PC-9 (cell line): ENCODE measurements around the gene SLC17A7. TPM values are rescaled to one million over a fixed set of nuclear protein-coding genes. Genes with fewer than 3 reads are reported as not detected.
A peak's percentile ranks its signal among the peaks of the same experiment; 100 is the strongest.

Experiments used
- BruUV-seq: library from RNA; stranded (reverse); fragments of 400-500 nt; replicated peaks from 2 replicates; lab custom pipeline; 2021; lab: Mats Ljungman, UMichigan
- CTCF ChIA-PET: fragments of 300-600 bp; sonication (Branson Sonifier 250); formaldehyde crosslinking; loops from one replicate; lab custom pipeline; 2022; ENCODE audit warnings: antibody characterized with exemption; lab: Charles Lee
- POLR2A ChIA-PET: fragments of 300-600 bp; sonication (Branson Sonifier 250); formaldehyde crosslinking; loops from one replicate; lab custom pipeline; 2022; ENCODE audit warnings: antibody characterized with exemption; ENCODE audit not compliant: unreplicated experiment; lab: Charles Lee
- DNase-seq, 2 experiments: peaks; one replicate each; pipeline versions ENCODE4 v3.0.0 to v3.0.0-alpha.2; 2015 to 2022; ENCODE audit warnings: mixed read lengths in 1 of 2
- H2AFZ ChIP-seq: fragments of 200-600 bp; sonication (generic); 2 replicates; pipeline ENCODE4 v1.8.1; 2017; ENCODE audit warnings: antibody characterized with exemption
- H3F3A ChIP-seq: fragments of 200-600 bp; sonication (generic); 2 replicates; pipeline ENCODE4 v1.8.1; 2017; ENCODE audit warnings: antibody characterized with exemption, mild to moderate bottlenecking, low read depth; ENCODE audit not compliant: insufficient read depth
- H3K27ac ChIP-seq: fragments of 200-600 bp; sonication (generic); 2 replicates; pipeline ENCODE4 v1.6.1; 2016; ENCODE audit warnings: mixed run types
- H3K27me3 ChIP-seq: fragments of 200-600 bp; sonication (generic); 2 replicates; pipeline ENCODE4 v1.6.1; 2016; ENCODE audit warnings: low read depth, mixed run types; ENCODE audit not compliant: insufficient read depth
- H3K36me3 ChIP-seq: fragments of 200-600 bp; sonication (generic); 2 replicates; pipeline ENCODE4 v1.6.1; 2016; ENCODE audit warnings: low read depth, mixed run types
- H3K4me1 ChIP-seq: fragments of 200-600 bp; sonication (generic); replicated peaks from 2 replicates; pipeline ENCODE4 v1.6.1; 2016; ENCODE audit warnings: mixed run types; ENCODE audit not compliant: insufficient read depth
- H3K4me2 ChIP-seq: fragments of 200-600 bp; sonication (generic); 2 replicates; pipeline ENCODE4 v1.6.1; 2017; ENCODE audit warnings: mixed run types
- H3K4me3 ChIP-seq: fragments of 200-600 bp; sonication (generic); 2 replicates; pipeline ENCODE4 v1.6.1; 2016; ENCODE audit warnings: mixed run types
- H3K79me2 ChIP-seq: fragments of 200-600 bp; sonication (generic); 2 replicates; pipeline ENCODE4 v1.6.1; 2017; ENCODE audit warnings: low read depth, mixed run types
- H3K9me2 ChIP-seq: fragments of 200-600 bp; sonication (generic); 2 replicates; pipeline ENCODE4 v1.8.1; 2017; ENCODE audit warnings: mild to moderate bottlenecking; ENCODE audit not compliant: insufficient read depth
- H3K9me3 ChIP-seq: fragments of 200-600 bp; sonication (generic); 2 replicates; pipeline ENCODE4 v1.8.1; 2016; ENCODE audit warnings: low read depth; ENCODE audit not compliant: insufficient read depth
- H4K20me1 ChIP-seq: fragments of 200-600 bp; sonication (generic); 2 replicates; pipeline ENCODE4 v1.8.1; 2017; ENCODE audit not compliant: insufficient read depth
- CTCF ChIP-seq: fragments of 200-600 bp; sonication (generic); conservative IDR thresholded peaks from 2 replicates; pipeline ENCODE4 v1.6.1; 2017; ENCODE audit warnings: mixed run types, antibody characterized with exemption, mild to moderate bottlenecking, moderate library complexity
- EZH2 ChIP-seq: fragments of 200-600 bp; sonication (generic); IDR thresholded peaks from 2 replicates; pipeline ENCODE4 v1.8.0; 2017; ENCODE audit warnings: antibody characterized with exemption, low read depth
- intact Hi-C: fragments of 100-400 bp; cut with micrococcal nuclease; formaldehyde crosslinking; loops from one replicate; pipeline ENCODE4 v1.10.0; 2022; ENCODE audit not compliant: unreplicated experiment
- total RNA-seq: library from RNA; stranded (reverse); gene quantifications from 2 replicates; pipeline ENCODE4 v1.2.3, GENCODE V29; 2021

SLC17A7 gene
- total RNA-seq, 1 experiment from 2014 or later: 0.68 TPM

GRCh38 chr19:49391581-49392399 is 49.5 kb downstream of the SLC17A7 start:
- no peaks in the 10 kb centered on the region for H3K4me1 ChIP-seq
- no peaks in the 10 kb centered on the region for H3K36me3 ChIP-seq
- ChIA-PET POLR2A (interaction anchor here (0.5 kb wide), 1 partner anchor 473 kb away, joined by 4 read pairs; no protein-coding TSS in a partner anchor), CTCF (interaction anchor here (0.5 to 1.1 kb wide), 4 partner anchors 51 to 266 kb away, joined by 3 to 9 read pairs (median 4); no protein-coding TSS in a partner anchor)
- DNase-seq: peak; percentile 61 to 77
- no peak for TF ChIP-seq EZH2
- TF ChIP-seq CTCF: peak; percentile 95
- BruUV-seq: no TSS peak
- no peaks in the 10 kb centered on the region for H3K9me3 ChIP-seq
- no peaks in the 10 kb centered on the region for H3K9me2 ChIP-seq
- H3K4me3 ChIP-seq: no peak overlapping the region
- intact Hi-C loops: loop anchor here (1.0 to 5.0 kb wide), 3 partner anchors 52 to 286 kb away; partner anchors contain the start of gene PRMT1
- H3F3A ChIP-seq: peaks cover 8% of the 10 kb centered on the region; the same call in 1 of the 2 replicates
- H3K27ac ChIP-seq: no peak overlapping the region
- H3K79me2 ChIP-seq: no peaks in the 10 kb centered on the region
- H4K20me1 ChIP-seq: no peaks in the 10 kb centered on the region
- no peak overlapping the region for H2AFZ ChIP-seq
- H3K4me2 ChIP-seq: no peak overlapping the region
- H3K27me3 ChIP-seq: peaks cover 22% of the 10 kb centered on the region

GRCh38 chr19:49390929-49391359 is 50.4 kb downstream of the SLC17A7 start:
- intact Hi-C loops: loop anchor here (5.0 kb wide), 1 partner anchor 286 kb away; the partner anchor contains the start of gene PRMT1
- POLR2A ChIA-PET: interaction anchor here (0.5 kb wide), 1 partner anchor 472 kb away, joined by 4 read pairs; no protein-coding TSS in a partner anchor
- H3K4me2 ChIP-seq: no peak overlapping the region

More at GRCh38 chr19:49390929-49391359, 50.4 kb downstream of the SLC17A7 start:
- no peak overlapping the region for H3K4me3 ChIP-seq
- H4K20me1 ChIP-seq: no peaks in the 10 kb centered on the region
- TF ChIP-seq EZH2 (no peak), CTCF (no peak)
- CTCF ChIA-PET: interaction anchor here (0.6 to 1.1 kb wide), 2 partner anchors 156 to 265 kb away, joined by 4 to 9 read pairs; no protein-coding TSS in a partner anchor
- no peaks in the 10 kb centered on the region for H3K36me3 ChIP-seq
- H3K27me3 ChIP-seq: peaks cover 22% of the 10 kb centered on the region
- peaks cover 8% of the 10 kb centered on the region; the same call in 1 of the 2 replicates for H3F3A ChIP-seq
- H3K4me1 ChIP-seq: no peaks in the 10 kb centered on the region
- no TSS peak for BruUV-seq
- DNase-seq: no peak
- no peaks in the 10 kb centered on the region for H3K9me3 ChIP-seq
- no peak overlapping the region for H3K27ac ChIP-seq
- H3K79me2 ChIP-seq: no peaks in the 10 kb centered on the region
- H2AFZ ChIP-seq: no peak overlapping the region
- H3K9me2 ChIP-seq: no peaks in the 10 kb centered on the region
